ENCODE results near the gene FSIP1. TPM values are rescaled to one million over a fixed set of nuclear protein-coding genes. Genes with fewer than 3 reads are reported as not detected.

The FSIP1 gene
- total and polyA plus RNA-seq, 7 donors = 0.04 to 2.4 (median 0.63) TPM; not detected in 1

- no peak for ATAC-seq
- intact Hi-C loops (cut with DNase I) = no loop called here
Observed at GRCh38 chr15:39602143-39602542, 180.5 kb downstream of the FSIP1 start.

DNA sequence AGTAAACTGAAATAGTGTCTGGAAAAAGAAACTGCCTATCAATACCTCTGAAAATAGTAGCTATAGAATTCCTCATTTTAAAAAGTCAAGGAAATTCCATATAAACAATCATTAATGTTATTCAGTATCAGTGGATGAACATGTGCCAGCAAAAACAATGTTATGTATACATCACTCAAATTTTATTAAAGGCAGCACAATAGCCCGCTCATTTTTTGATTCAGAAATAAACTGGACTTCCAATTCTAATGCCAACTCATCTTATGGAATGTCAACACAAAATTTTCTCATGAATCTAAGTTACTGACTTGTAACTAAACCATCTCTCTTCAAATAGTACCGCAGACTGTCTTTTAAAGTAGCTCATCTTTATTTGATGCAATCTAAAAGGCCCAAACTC lies 182.8 kb downstream of the FSIP1 start:
- DNase-seq = no peak
- 92 to 94% (median 93%) methylated on average over 2 of the region's 2 CpGs for WGBS, 3 donors
- no peaks in the 10 kb centered on the region for H3K36me3 ChIP-seq (ENCODE audit: insufficient read depth in 1 of 2, low read depth in 1 of 2)
- ATAC-seq = no peak
- H3K27ac ChIP-seq = no peak overlapping the region
- no peaks in the 10 kb centered on the region for H3K9me3 ChIP-seq
- no peak overlapping the region for H3K4me3 ChIP-seq
- intact Hi-C loops (cut with DNase I) = no loop called here
- no peaks in the 10 kb centered on the region for H3K4me1 ChIP-seq
- H3K27me3 ChIP-seq (ENCODE audit: insufficient read depth in 3 of 3, low read length in 2 of 3) = no peaks in the 10 kb centered on the region
- no peak for TF ChIP-seq CTCF (IDR thresholded peaks at IDR 0.05)

More at GRCh38 chr15:39602143-39602542, 180.5 kb downstream of the FSIP1 start:
- H3K4me3 ChIP-seq = no peak overlapping the region
- H3K27me3 ChIP-seq (ENCODE audit: insufficient read depth in 3 of 3, low read length in 2 of 3) = no peaks in the 10 kb centered on the region
- H3K36me3 ChIP-seq (ENCODE audit: insufficient read depth in 1 of 2, low read depth in 1 of 2) = no peaks in the 10 kb centered on the region
- TF ChIP-seq CTCF (IDR thresholded peaks at IDR 0.05) = no peak
- no peaks in the 10 kb centered on the region for H3K4me1 ChIP-seq
- no peak overlapping the region for H3K27ac ChIP-seq
- 81 to 85% (median 84%) methylated on average over 5 of the region's 5 CpGs for WGBS, 3 donors
- DNase-seq = no peak
- H3K9me3 ChIP-seq = no peaks in the 10 kb centered on the region

DNA sequence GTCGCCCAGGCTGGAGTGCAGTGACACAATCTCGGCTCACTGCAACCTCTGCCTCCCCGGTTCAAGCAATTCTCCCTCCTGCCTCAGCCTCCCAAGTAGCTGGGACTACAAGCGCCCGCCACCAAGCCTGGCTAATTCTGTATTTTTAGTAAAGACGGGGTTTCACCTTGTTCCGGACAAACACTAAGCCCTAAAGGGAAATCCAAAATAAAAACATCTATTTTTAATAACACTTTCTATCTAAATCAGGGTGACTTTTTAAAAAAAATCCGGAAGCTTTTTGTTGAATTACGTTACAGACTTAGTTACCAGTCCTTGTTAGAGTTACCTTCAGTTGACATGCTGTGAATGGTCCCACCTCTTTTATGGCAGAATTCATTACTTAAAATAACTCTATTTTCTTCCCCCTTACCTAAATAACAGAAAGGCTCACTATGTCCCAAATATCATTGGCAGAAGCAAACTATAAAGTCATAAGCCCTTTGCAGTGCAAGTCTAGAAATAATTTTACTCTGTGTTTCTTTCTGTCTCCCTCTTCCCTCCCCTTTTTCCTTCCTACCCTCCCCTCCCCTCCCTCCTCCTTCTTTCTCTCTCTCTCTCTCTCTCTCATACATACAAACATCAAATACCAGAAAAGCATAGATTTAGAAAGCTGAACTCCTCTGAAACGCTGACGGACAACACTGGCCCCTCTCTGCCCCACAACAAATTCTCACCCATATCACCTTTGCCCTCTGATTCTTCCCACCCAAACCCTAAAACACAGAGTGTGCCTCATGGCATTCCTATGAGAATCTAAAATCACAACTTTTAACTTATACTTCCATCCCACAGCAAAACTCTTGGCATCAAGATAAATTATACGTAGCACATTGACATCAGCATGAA lies 183.4 kb downstream of the FSIP1 start:
- Histone ChIP-seq H3K9me3 (no peaks in the 10 kb centered on the region), H3K36me3 (ENCODE audit: insufficient read depth in 1 of 2, low read depth in 1 of 2) (no peaks in the 10 kb centered on the region), H3K27me3 (ENCODE audit: insufficient read depth in 3 of 3, low read length in 2 of 3) (no peaks in the 10 kb centered on the region), H3K4me1 (no peaks in the 10 kb centered on the region), H3K27ac (no peak overlapping the region), H3K4me3 (no peak overlapping the region)
- DNase-seq (no peak), ATAC-seq (no peak)
- intact Hi-C loops (cut with DNase I) = no loop called here
- TF ChIP-seq CTCF (IDR thresholded peaks at IDR 0.05) = no peak
- 84 to 90% (median 87%) methylated on average over 12 of the region's 12 CpGs for WGBS, 3 donors

GRCh38 chr15:39598186-39598850 lies 184.3 kb downstream of the FSIP1 start:
- Histone ChIP-seq H3K9me3 (no peaks in the 10 kb centered on the region), H3K27ac (no peak overlapping the region), H3K27me3 (ENCODE audit: insufficient read depth in 3 of 3, low read length in 2 of 3) (no peaks in the 10 kb centered on the region), H3K4me1 (no peaks in the 10 kb centered on the region), H3K4me3 (no peak overlapping the region), H3K36me3 (ENCODE audit: insufficient read depth in 1 of 2, low read depth in 1 of 2) (peaks cover 0 to 7% of the 10 kb centered on the region in 2 donors)
- intact Hi-C loops (cut with DNase I) = no loop called here
- no peak for ATAC-seq
- 61 to 69% (median 61%) methylated on average over 3 of the region's 3 CpGs for WGBS, 3 donors
- TF ChIP-seq CTCF (IDR thresholded peaks at IDR 0.05) = no peak
- no peak for DNase-seq

Measured in psoas muscle (tissue), 8 donors.